ENCODE data around the gene AMPD2.

DNA sequence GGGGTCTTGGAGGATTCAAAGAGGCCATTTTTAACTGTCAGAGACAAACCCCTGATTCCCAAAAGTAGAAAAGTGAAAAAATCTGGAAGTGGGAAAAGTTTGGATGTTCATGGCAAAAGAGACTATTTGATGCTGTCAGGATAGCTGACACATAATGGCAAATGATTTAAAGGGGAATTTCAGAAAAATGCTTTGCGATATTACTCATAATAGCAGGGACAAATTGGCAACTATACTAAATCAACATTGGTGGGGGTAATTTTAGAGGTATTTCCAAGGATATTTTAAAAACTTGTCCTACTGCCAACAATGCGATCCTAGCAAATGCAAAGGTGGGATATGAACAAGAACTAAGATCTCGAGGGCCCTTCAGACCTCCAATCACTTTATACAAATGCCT, 31.0 kb downstream of the AMPD2 start:
- TF ChIP-seq GABPA (IDR thresholded peaks at IDR 0.05; ENCODE audit: borderline replicate concordance, insufficient read depth, low read length) (no peak), JUND (IDR thresholded peaks at IDR 0.05; ENCODE audit: low read length) (no peak)
- TF ChIP-seq, protein P1, sequence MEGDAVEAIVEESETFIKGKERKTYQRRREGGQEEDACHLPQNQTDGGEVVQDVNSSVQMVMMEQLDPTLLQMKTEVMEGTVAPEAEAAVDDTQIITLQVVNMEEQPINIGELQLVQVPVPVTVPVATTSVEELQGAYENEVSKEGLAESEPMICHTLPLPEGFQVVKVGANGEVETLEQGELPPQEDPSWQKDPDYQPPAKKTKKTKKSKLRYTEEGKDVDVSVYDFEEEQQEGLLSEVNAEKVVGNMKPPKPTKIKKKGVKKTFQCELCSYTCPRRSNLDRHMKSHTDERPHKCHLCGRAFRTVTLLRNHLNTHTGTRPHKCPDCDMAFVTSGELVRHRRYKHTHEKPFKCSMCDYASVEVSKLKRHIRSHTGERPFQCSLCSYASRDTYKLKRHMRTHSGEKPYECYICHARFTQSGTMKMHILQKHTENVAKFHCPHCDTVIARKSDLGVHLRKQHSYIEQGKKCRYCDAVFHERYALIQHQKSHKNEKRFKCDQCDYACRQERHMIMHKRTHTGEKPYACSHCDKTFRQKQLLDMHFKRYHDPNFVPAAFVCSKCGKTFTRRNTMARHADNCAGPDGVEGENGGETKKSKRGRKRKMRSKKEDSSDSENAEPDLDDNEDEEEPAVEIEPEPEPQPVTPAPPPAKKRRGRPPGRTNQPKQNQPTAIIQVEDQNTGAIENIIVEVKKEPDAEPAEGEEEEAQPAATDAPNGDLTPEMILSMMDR (IDR thresholded peaks at IDR 0.05; ENCODE audit: control extremely low read depth in 1 of 3, insufficient read depth in 1 of 3, low read depth in 1 of 3, low read length in 3 of 3): no peak

Data from H1 (cell line).